WTC11 (cell line): ENCODE data around the gene RPL22L1.

ENCODE experiments used
- CBFB ChIP-seq: sonication (generic); formaldehyde crosslinking; IDR thresholded peaks from 2 replicates; pipeline ENCODE4 v1.8.1; 2022; ENCODE audit warnings: mild to moderate bottlenecking, low read depth, missing genetic modification reagents
- NFATC4 ChIP-seq: fragments of 250-450 bp; sonication (Bioruptor Pico); IDR thresholded peaks from 2 replicates; pipeline ENCODE4 v1.9.0; 2021; ENCODE audit warnings: mild to moderate bottlenecking
- SMAD4 ChIP-seq: sonication (generic); formaldehyde crosslinking; IDR thresholded peaks from 2 replicates; pipeline ENCODE4 v1.8.0; 2022; ENCODE audit warnings: mild to moderate bottlenecking, missing genetic modification reagents
- TP53 ChIP-seq: sonication (generic); formaldehyde crosslinking; IDR thresholded peaks from 2 replicates; pipeline ENCODE4 v1.8.1; 2023; ENCODE audit warnings: mild to moderate bottlenecking, missing genetic modification reagents
- ZBTB21 ChIP-seq: sonication (generic); formaldehyde crosslinking; IDR thresholded peaks from 2 replicates; pipeline ENCODE4 v1.8.1; 2023; ENCODE audit warnings: mild to moderate bottlenecking, missing genetic modification reagents, borderline replicate concordance
- TF ChIP-seq, protein P1 (sequence below): fragments of 200-600 bp; IDR thresholded peaks from 2 replicates; pipeline ENCODE4 v1.8.0; 2022; ENCODE audit warnings: antibody characterized with exemption
- TF ChIP-seq, protein P2 (sequence below): sonication (generic); formaldehyde crosslinking; IDR thresholded peaks from 2 replicates; pipeline ENCODE4 v1.8.1; 2022; ENCODE audit warnings: missing genetic modification reagents, borderline replicate concordance

DNA sequence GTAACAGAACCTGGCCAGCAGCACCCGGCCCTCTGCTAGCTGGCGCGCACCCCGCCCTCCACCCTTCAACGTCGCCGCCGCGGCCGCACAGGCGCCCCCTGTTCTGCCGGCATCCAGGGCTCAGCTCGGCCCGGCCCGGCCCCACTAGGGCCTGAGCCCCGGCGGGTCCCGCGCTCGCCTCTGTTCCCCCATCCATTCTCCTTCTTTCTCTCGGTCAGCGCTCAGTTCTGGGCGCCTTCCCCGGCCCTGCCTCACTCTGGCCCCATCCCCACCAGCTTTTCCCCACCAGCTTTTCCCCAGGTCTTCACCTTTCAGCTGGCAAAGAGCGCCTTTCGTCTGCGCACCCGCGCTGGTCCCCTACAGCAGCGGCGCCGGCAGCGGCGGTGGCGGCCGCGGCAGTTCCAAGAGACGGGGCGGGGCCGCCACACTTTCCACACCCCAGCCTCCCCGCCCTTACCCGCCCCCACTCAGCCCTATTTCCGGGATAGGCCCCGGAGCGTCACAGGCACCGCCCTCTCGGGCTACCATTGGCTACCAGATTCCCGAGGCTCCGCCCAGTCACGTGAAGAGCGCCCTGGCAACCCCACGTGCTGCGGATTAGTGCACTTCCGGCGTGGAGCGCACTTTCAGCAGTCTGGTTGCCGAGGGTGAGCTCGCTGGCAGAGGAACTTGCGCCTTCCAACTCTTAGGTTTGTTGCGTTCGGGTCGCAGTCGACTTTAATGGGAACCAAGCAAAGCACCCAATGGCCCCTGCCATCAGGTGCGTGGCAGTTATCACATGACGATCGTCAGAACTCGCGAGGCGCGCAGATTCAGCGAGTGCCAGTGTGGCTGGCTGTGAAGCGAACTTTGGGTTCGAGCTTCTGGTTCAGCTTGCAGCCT is 38.5 kb upstream of the RPL22L1 start, which contains the start of gene EIF5A2:
- TF ChIP-seq ZBTB21 (CRISPR knock-in tag) (peak; percentile 90), TP53 (CRISPR knock-in tag) (peak; percentile 95), SMAD4 (CRISPR knock-in tag) (peak; percentile 74; the same call in 1 of the 2 replicates), NFATC4 (CRISPR knock-in tag) (no peak), CBFB (peak; percentile 51; the same call in 1 of the 2 replicates)
- TF ChIP-seq, protein P1, sequence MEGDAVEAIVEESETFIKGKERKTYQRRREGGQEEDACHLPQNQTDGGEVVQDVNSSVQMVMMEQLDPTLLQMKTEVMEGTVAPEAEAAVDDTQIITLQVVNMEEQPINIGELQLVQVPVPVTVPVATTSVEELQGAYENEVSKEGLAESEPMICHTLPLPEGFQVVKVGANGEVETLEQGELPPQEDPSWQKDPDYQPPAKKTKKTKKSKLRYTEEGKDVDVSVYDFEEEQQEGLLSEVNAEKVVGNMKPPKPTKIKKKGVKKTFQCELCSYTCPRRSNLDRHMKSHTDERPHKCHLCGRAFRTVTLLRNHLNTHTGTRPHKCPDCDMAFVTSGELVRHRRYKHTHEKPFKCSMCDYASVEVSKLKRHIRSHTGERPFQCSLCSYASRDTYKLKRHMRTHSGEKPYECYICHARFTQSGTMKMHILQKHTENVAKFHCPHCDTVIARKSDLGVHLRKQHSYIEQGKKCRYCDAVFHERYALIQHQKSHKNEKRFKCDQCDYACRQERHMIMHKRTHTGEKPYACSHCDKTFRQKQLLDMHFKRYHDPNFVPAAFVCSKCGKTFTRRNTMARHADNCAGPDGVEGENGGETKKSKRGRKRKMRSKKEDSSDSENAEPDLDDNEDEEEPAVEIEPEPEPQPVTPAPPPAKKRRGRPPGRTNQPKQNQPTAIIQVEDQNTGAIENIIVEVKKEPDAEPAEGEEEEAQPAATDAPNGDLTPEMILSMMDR, result no peak
- TF ChIP-seq, protein P2, sequence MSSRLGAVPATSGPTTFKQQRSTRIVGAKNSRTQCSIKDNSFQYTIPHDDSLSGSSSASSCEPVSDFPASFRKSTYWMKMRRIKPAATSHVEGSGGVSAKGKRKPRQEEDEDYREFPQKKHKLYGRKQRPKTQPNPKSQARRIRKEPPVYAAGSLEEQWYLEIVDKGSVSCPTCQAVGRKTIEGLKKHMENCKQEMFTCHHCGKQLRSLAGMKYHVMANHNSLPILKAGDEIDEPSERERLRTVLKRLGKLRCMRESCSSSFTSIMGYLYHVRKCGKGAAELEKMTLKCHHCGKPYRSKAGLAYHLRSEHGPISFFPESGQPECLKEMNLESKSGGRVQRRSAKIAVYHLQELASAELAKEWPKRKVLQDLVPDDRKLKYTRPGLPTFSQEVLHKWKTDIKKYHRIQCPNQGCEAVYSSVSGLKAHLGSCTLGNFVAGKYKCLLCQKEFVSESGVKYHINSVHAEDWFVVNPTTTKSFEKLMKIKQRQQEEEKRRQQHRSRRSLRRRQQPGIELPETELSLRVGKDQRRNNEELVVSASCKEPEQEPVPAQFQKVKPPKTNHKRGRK (CRISPR knock-in tag), result no peak
